Astrocyte (in vitro differentiated cells and primary cell): ENCODE measurements around the gene ATP10A.

Experiments
- CTCF ChIP-seq: IDR thresholded peaks from 2 replicates; pipeline ENCODE4 v1.5.1; 2011; ENCODE audit warnings: low read depth, mild to moderate bottlenecking, inconsistent platforms, low read length, moderate library complexity; ENCODE audit not compliant: insufficient read depth
- EZH2 ChIP-seq: IDR thresholded peaks from 2 replicates; pipeline ENCODE4 v1.6.1; 2012; ENCODE audit warnings: mild to moderate bottlenecking, low read length, inconsistent platforms; ENCODE audit not compliant: insufficient read depth

- TF ChIP-seq CTCF: no peak
- no peak for TF ChIP-seq EZH2
Observed at GRCh38 chr15:25852027-25852426, 11.1 kb downstream of the ATP10A start.
